ENCODE results near the gene TCEA3.
"Not testable (repeated sequence)": the region's sequence is repeated elsewhere in the genome, so short reads cannot be mapped to it uniquely, and the experiment has no call there.

Gene TCEA3

DNA sequence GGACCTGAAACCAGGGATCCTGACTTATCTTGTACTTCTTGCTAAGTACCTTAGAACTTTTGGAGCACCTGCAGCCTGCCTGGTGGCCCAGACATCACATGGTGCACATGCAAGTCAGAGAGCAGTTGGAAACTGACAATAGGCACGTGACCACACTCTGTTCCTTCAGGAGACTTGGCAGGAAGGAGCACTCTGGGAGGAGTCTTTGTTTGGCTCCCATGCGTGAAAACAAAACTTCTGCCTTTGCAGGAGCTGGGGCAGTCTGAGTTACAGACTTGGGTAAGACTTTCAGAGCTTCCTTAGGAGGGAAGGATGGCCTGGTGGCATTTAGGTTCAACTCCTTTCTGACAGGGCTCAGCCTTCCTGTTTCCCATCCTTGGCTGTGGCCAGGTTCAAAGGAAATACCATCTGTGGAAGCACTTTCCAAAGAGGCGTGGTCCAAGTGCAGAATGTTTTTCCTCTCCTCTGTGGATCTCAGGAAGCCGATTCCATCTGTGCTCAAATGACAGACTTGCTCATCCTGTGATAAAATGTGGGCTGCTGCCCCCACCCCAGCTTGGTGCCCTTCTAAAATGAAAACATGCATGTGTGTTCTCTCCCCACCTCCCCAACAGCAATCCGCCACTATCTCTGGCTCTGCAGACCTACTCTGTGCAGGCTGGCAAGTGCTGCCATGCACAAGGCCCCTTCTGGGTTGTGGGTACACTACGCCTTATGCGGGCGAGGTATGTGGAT, 40.8 kb downstream of the TCEA3 start:
- Histone ChIP-seq H2AFZ (ENCODE audit: low read length) (no peak overlapping the region), H3F3A (ENCODE audit: insufficient read depth, low read length) (no peaks in the 10 kb centered on the region), H3K9me3 (replicated peaks; ENCODE audit: insufficient read depth, low read length) (no peaks in the 10 kb centered on the region), H3K4me1 (ENCODE audit: low read length) (no peaks in the 10 kb centered on the region), H3K27ac (ENCODE audit: low read length) (no peak overlapping the region), H3K27me3 (replicated peaks; ENCODE audit: insufficient read depth, low read length) (no peaks in the 10 kb centered on the region), H3K4me3 (ENCODE audit: low read length) (no peak overlapping the region), H3K9ac (ENCODE audit: low read length) (no peak overlapping the region), H3K4me2 (ENCODE audit: low read depth, low read length) (no peak overlapping the region), H3K36me3 (replicated peaks; ENCODE audit: insufficient read depth, low read length) (no peaks in the 10 kb centered on the region), H4K20me1 (ENCODE audit: insufficient read depth, low read length) (no peaks in the 10 kb centered on the region), H3K79me2 (ENCODE audit: low read length) (no peaks in the 10 kb centered on the region), H3K9me2 (replicated peaks; ENCODE audit: insufficient read depth, low read length) (no peaks in the 10 kb centered on the region)
- DNase-seq = no peak
- TF ChIP-seq, protein P1, sequence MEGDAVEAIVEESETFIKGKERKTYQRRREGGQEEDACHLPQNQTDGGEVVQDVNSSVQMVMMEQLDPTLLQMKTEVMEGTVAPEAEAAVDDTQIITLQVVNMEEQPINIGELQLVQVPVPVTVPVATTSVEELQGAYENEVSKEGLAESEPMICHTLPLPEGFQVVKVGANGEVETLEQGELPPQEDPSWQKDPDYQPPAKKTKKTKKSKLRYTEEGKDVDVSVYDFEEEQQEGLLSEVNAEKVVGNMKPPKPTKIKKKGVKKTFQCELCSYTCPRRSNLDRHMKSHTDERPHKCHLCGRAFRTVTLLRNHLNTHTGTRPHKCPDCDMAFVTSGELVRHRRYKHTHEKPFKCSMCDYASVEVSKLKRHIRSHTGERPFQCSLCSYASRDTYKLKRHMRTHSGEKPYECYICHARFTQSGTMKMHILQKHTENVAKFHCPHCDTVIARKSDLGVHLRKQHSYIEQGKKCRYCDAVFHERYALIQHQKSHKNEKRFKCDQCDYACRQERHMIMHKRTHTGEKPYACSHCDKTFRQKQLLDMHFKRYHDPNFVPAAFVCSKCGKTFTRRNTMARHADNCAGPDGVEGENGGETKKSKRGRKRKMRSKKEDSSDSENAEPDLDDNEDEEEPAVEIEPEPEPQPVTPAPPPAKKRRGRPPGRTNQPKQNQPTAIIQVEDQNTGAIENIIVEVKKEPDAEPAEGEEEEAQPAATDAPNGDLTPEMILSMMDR (IDR thresholded peaks at IDR 0.05; ENCODE audit: low read length) = no peak
- TF ChIP-seq EZH2 (optimal IDR thresholded peaks at IDR 0.05; ENCODE audit: low read depth, low read length) = no peak
- TF ChIP-seq EZH2phosphoT487 (IDR thresholded peaks at IDR 0.05; ENCODE audit: low read length) = no peak

- TF ChIP-seq EZH2phosphoT487 (IDR thresholded peaks at IDR 0.05; ENCODE audit: low read length) = no peak
- no peak for TF ChIP-seq EZH2 (optimal IDR thresholded peaks at IDR 0.05; ENCODE audit: low read depth, low read length)
- TF ChIP-seq, protein P1 (IDR thresholded peaks at IDR 0.05; ENCODE audit: low read length) = no peak
- DNase-seq = no peak
- H2AFZ ChIP-seq (ENCODE audit: low read length) = no peak overlapping the region
- H3K9me2 ChIP-seq (replicated peaks; ENCODE audit: insufficient read depth, low read length) = no peaks in the 10 kb centered on the region
- no peak overlapping the region for H3K27ac ChIP-seq (ENCODE audit: low read length)
- H3K9ac ChIP-seq (ENCODE audit: low read length) = no peak overlapping the region
- H3F3A ChIP-seq (ENCODE audit: insufficient read depth, low read length) = no peaks in the 10 kb centered on the region
- no peaks in the 10 kb centered on the region for H3K4me1 ChIP-seq (ENCODE audit: low read length)
- H3K79me2 ChIP-seq (ENCODE audit: low read length) = no peaks in the 10 kb centered on the region
- H4K20me1 ChIP-seq (ENCODE audit: insufficient read depth, low read length) = no peaks in the 10 kb centered on the region
- H3K4me2 ChIP-seq (ENCODE audit: low read depth, low read length) = no peak overlapping the region
- H3K36me3 ChIP-seq (replicated peaks; ENCODE audit: insufficient read depth, low read length) = no peaks in the 10 kb centered on the region
- no peaks in the 10 kb centered on the region for H3K27me3 ChIP-seq (replicated peaks; ENCODE audit: insufficient read depth, low read length)
- no peaks in the 10 kb centered on the region for H3K9me3 ChIP-seq (replicated peaks; ENCODE audit: insufficient read depth, low read length)
- no peak overlapping the region for H3K4me3 ChIP-seq (ENCODE audit: low read length)
Observed at GRCh38 chr1:23381233-23381885, 43.2 kb downstream of the TCEA3 start.

- Histone ChIP-seq H3K9me3 (replicated peaks; ENCODE audit: insufficient read depth, low read length) (no peaks in the 10 kb centered on the region), H3K9me2 (replicated peaks; ENCODE audit: insufficient read depth, low read length) (no peaks in the 10 kb centered on the region), H3K36me3 (replicated peaks; ENCODE audit: insufficient read depth, low read length) (no peaks in the 10 kb centered on the region), H3F3A (ENCODE audit: insufficient read depth, low read length) (no peaks in the 10 kb centered on the region), H4K20me1 (ENCODE audit: insufficient read depth, low read length) (no peaks in the 10 kb centered on the region), H3K4me1 (ENCODE audit: low read length) (no peaks in the 10 kb centered on the region), H3K4me3 (ENCODE audit: low read length) (no peak overlapping the region), H3K9ac (ENCODE audit: low read length) (no peak overlapping the region), H3K79me2 (ENCODE audit: low read length) (no peaks in the 10 kb centered on the region), H3K4me2 (ENCODE audit: low read depth, low read length) (no peak overlapping the region), H3K27me3 (replicated peaks; ENCODE audit: insufficient read depth, low read length) (no peaks in the 10 kb centered on the region), H3K27ac (ENCODE audit: low read length) (no peak overlapping the region), H2AFZ (ENCODE audit: low read length) (no peak overlapping the region)
- no peak for DNase-seq
- TF ChIP-seq, protein P1 (IDR thresholded peaks at IDR 0.05; ENCODE audit: low read length) = no peak
- TF ChIP-seq EZH2 (optimal IDR thresholded peaks at IDR 0.05; ENCODE audit: low read depth, low read length) (no peak), EZH2phosphoT487 (IDR thresholded peaks at IDR 0.05; ENCODE audit: low read length) (no peak)
Observed at GRCh38 chr1:23380719-23381118, 43.8 kb downstream of the TCEA3 start.

- not testable (repeated sequence) for H3K36me3 ChIP-seq (replicated peaks; ENCODE audit: insufficient read depth, low read length); H4K20me1 ChIP-seq (ENCODE audit: insufficient read depth, low read length); H3K79me2 ChIP-seq (ENCODE audit: low read length); H3K4me2 ChIP-seq (ENCODE audit: low read depth, low read length); H3K4me3 ChIP-seq (ENCODE audit: low read length); H2AFZ ChIP-seq (ENCODE audit: low read length); H3K27ac ChIP-seq (ENCODE audit: low read length); H3K4me1 ChIP-seq (ENCODE audit: low read length); H3K9me2 ChIP-seq (replicated peaks; ENCODE audit: insufficient read depth, low read length); H3K27me3 ChIP-seq (replicated peaks; ENCODE audit: insufficient read depth, low read length); H3K9me3 ChIP-seq (replicated peaks; ENCODE audit: insufficient read depth, low read length); DNase-seq; H3F3A ChIP-seq (ENCODE audit: insufficient read depth, low read length); H3K9ac ChIP-seq (ENCODE audit: low read length)
Observed at GRCh38 chr1:23380236-23380635, 44.3 kb downstream of the TCEA3 start.
